CD4-positive, alpha-beta T cell (primary cell): ENCODE results near the gene TNFSF18. TPM values are rescaled to one million over a fixed set of nuclear protein-coding genes. Genes with fewer than 3 reads are reported as not detected.

Experiments used
- ATAC-seq: fragments of 200-7000 bp; cut with Tn5 transposase; one replicate; pipeline ENCODE4 v1.10.0; 2022; ENCODE audit warnings: mild to moderate bottlenecking; ENCODE audit not compliant: poor library complexity
- CTCF ChIA-PET: fragments of 350-600 bp; sonication (Branson Sonifier 250); formaldehyde crosslinking; loops from one replicate; lab custom pipeline; 2021; ENCODE audit warnings: antibody characterized with exemption, inconsistent platforms; lab: Charles Lee
- POLR2A ChIA-PET: fragments of 350-600 bp; sonication (Branson Sonifier 250); formaldehyde crosslinking; loops from one replicate; lab custom pipeline; 2021; ENCODE audit warnings: antibody characterized with exemption, inconsistent platforms; lab: Charles Lee
- DNase-seq, 14 experiments: peaks; one replicate each; pipeline ENCODE4 v3.0.0-alpha.2; 2013 to 2020; ENCODE audit warnings: mixed read lengths in 2 of 14
- H3K27ac ChIP-seq, 2 donors: one replicate each; pipeline versions ENCODE4 v1.5.1 to v1.7.0; 2013; ENCODE audit warnings: low read length in 2 of 2, low read depth in 1 of 2, mild to moderate bottlenecking in 1 of 2
- H3K27me3 ChIP-seq, 2 experiments: 1 replicate in 1 of 2; 2 replicates in 1 of 2; pipeline versions ENCODE4 v1.6.1 to v1.7.0; 2013; ENCODE audit warnings: low read length in 2 of 2, control low read depth in 1 of 2, mild to moderate bottlenecking in 1 of 2, moderate library complexity in 1 of 2; ENCODE audit not compliant: insufficient read depth in 2 of 2, control insufficient read depth in 1 of 2
- H3K36me3 ChIP-seq: one replicate; pipeline ENCODE4 v1.6.1; 2013; ENCODE audit warnings: low read length, control low read depth; ENCODE audit not compliant: insufficient read depth
- H3K4me1 ChIP-seq: one replicate; pipeline ENCODE4 v1.6.1; 2013; ENCODE audit warnings: low read length, control low read depth; ENCODE audit not compliant: insufficient read depth
- H3K4me3 ChIP-seq: one replicate; pipeline ENCODE4 v1.5.1; 2013; ENCODE audit warnings: mild to moderate bottlenecking, low read length, moderate library complexity
- H3K9me3 ChIP-seq, 2 experiments: 1 replicate in 1 of 2; 2 replicates in 1 of 2; pipeline versions ENCODE4 v1.6.1 to v1.7.0; 2013; ENCODE audit warnings: low read length in 2 of 2, mild to moderate bottlenecking in 2 of 2, control low read depth in 1 of 2, moderate library complexity in 1 of 2; ENCODE audit not compliant: control insufficient read depth in 1 of 2, insufficient read depth in 1 of 2
- H3K27ac Mint-ChIP-seq: one replicate; pipeline ENCODE4 v1.8.0; 2020; ENCODE audit warnings: mixed read lengths
- H3K27me3 Mint-ChIP-seq: one replicate; pipeline ENCODE4 v1.8.0; 2021; ENCODE audit warnings: mixed read lengths
- H3K36me3 Mint-ChIP-seq: one replicate; pipeline ENCODE4 v1.8.0; 2021; ENCODE audit warnings: low read depth, mixed read lengths
- H3K4me1 Mint-ChIP-seq: one replicate; pipeline ENCODE4 v1.8.0; 2021; ENCODE audit warnings: low read depth, mixed read lengths
- H3K4me3 Mint-ChIP-seq: one replicate; pipeline ENCODE4 v1.8.0; 2020; ENCODE audit warnings: mild to moderate bottlenecking, mixed read lengths
- H3K9me3 Mint-ChIP-seq: one replicate; pipeline ENCODE4 v1.8.0; 2020; ENCODE audit warnings: mixed read lengths
- intact Hi-C, 2 experiments: fragments of 100-400 bp; cut with DNase I in 1 of 2; cut with micrococcal nuclease in 1 of 2; formaldehyde crosslinking; loops; one replicate each; pipeline versions ENCODE4 v1.15.1 to v1.9.0; 2023 to 2025; cut with DNase I, micrococcal nuclease
- total RNA-seq, 174 experiments: library from RNA in 2 of 174; stranded (reverse) in 2 of 174; gene quantifications; one replicate each; pipeline ENCODE4 v1.2.3 and lab custom pipeline; 2021 to 2026
- TF ChIP-seq, protein P1 (sequence below): fragments of 200-600 bp; IDR thresholded peaks from one replicate; pipeline ENCODE4 v1.8.0; 2022; ENCODE audit warnings: antibody characterized with exemption, mild to moderate bottlenecking

The TNFSF18 gene
- total RNA-seq, 2 experiments from 2014 or later: not detected

DNA sequence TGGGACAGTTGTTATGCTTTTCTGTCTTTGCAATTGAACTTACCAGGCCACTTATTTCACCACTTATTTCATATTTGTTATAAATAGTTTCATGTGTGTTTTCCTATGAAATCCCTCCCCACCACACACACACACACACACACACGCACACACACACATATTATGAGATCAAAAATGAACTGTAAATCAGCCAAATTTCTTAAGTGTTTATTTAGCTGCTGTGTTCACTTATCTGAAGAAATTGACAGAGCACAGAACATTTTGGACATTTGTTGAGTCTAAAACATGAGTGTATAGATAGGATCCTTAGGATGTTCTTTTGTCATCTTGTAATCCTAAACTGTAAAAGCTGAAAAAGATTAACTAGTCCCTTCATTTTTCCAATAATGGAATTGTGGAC lies 7.8 kb upstream of the TNFSF18 start:
- CTCF ChIA-PET: no interaction called here
- Histone ChIP-seq H3K27me3 (no peaks in the 10 kb centered on the region), H3K9me3 (no peaks in the 10 kb centered on the region), H3K4me3 (no peak overlapping the region), H3K4me1 (no peaks in the 10 kb centered on the region), H3K27ac (no peak overlapping the region), H3K36me3 (no peaks in the 10 kb centered on the region)
- ATAC-seq (no peak), DNase-seq (no peak)
- Mint-ChIP-seq H3K27me3 (no peaks in the 10 kb centered on the region), H3K36me3 (no peaks in the 10 kb centered on the region), H3K27ac (no peak overlapping the region), H3K4me1 (no peaks in the 10 kb centered on the region), H3K4me3 (no peak overlapping the region), H3K9me3 (no peaks in the 10 kb centered on the region)
- TF ChIP-seq, protein P1, sequence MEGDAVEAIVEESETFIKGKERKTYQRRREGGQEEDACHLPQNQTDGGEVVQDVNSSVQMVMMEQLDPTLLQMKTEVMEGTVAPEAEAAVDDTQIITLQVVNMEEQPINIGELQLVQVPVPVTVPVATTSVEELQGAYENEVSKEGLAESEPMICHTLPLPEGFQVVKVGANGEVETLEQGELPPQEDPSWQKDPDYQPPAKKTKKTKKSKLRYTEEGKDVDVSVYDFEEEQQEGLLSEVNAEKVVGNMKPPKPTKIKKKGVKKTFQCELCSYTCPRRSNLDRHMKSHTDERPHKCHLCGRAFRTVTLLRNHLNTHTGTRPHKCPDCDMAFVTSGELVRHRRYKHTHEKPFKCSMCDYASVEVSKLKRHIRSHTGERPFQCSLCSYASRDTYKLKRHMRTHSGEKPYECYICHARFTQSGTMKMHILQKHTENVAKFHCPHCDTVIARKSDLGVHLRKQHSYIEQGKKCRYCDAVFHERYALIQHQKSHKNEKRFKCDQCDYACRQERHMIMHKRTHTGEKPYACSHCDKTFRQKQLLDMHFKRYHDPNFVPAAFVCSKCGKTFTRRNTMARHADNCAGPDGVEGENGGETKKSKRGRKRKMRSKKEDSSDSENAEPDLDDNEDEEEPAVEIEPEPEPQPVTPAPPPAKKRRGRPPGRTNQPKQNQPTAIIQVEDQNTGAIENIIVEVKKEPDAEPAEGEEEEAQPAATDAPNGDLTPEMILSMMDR: no peak
- intact Hi-C loops: no loop called here
- POLR2A ChIA-PET: no interaction called here

DNA sequence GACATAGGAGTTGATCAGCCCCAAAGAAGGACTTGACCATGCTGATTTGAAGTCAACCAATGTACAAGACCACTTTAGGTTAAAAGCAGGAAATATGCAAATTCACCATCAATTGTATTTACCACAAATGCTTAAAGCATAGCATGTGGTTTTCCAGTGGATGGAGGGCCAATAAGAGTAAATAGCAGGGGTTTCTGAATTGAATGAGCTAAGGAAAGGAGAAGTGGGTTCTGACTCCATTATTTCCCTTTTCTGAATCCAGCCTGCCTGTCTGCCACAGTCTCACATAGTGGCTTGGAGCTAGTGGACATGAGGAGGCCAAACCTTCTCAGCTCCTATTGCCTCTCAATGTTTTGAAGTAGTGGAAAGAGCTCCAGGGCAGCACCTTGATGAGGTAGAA lies 7.2 kb upstream of the TNFSF18 start:
- Histone ChIP-seq H3K27ac (no peak overlapping the region), H3K27me3 (no peaks in the 10 kb centered on the region), H3K9me3 (no peaks in the 10 kb centered on the region), H3K4me1 (no peaks in the 10 kb centered on the region), H3K36me3 (no peaks in the 10 kb centered on the region), H3K4me3 (no peak overlapping the region)
- ATAC-seq (no peak), DNase-seq (no peak)
- H3K27ac Mint-ChIP-seq: no peak overlapping the region
- no peak overlapping the region for H3K4me3 Mint-ChIP-seq
- H3K9me3 Mint-ChIP-seq: no peaks in the 10 kb centered on the region
- intact Hi-C loops: no loop called here
- CTCF ChIA-PET: no interaction called here
- no peaks in the 10 kb centered on the region for H3K27me3 Mint-ChIP-seq
- POLR2A ChIA-PET: no interaction called here
- no peaks in the 10 kb centered on the region for H3K4me1 Mint-ChIP-seq
- H3K36me3 Mint-ChIP-seq: no peaks in the 10 kb centered on the region
- TF ChIP-seq, protein P1: no peak

DNA sequence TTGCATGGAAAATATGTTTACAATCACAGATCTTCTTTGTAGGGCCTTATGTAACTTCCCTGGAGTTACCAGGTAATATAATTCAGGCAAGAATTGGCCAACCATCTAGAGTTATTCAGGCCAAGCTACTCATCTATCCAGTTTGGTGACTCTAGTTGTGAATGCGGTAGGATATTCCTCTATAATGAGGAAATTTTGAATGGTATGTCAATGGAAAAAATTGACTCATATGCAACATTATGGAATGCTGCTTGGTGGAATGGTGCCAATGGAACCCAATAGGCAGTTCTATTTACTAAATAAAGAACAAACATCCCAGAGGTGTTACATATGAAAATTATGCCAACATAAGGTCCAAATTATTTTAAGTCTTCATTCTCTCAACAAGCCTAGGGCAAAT lies 5.6 kb upstream of the TNFSF18 start:
- Mint-ChIP-seq H3K27me3 (no peaks in the 10 kb centered on the region), H3K4me3 (no peak overlapping the region), H3K27ac (no peak overlapping the region), H3K36me3 (no peaks in the 10 kb centered on the region), H3K4me1 (no peaks in the 10 kb centered on the region), H3K9me3 (no peaks in the 10 kb centered on the region)
- DNase-seq (no peak), ATAC-seq (no peak)
- no peaks in the 10 kb centered on the region for H3K9me3 ChIP-seq
- no peaks in the 10 kb centered on the region for H3K36me3 ChIP-seq
- ChIA-PET CTCF (no interaction called here), POLR2A (no interaction called here)
- intact Hi-C loops: no loop called here
- H3K4me3 ChIP-seq: no peak overlapping the region
- no peak overlapping the region for H3K27ac ChIP-seq
- TF ChIP-seq, protein P1: no peak
- H3K27me3 ChIP-seq: no peaks in the 10 kb centered on the region
- no peaks in the 10 kb centered on the region for H3K4me1 ChIP-seq
